Esophagus muscularis mucosa (tissue), 3 donors: ENCODE results near the gene KCNJ13.

Experiments
- CTCF ChIP-seq, 3 experiments: fragments of 200-600 bp in 2 of 3; fragments of 450-650 bp in 1 of 3; sonication (generic) in 2 of 3; IDR thresholded peaks; one replicate each; pipeline ENCODE4 v1.5.1; 2017 to 2019; ENCODE audit warnings: antibody characterized with exemption in 3 of 3, mild to moderate bottlenecking in 2 of 3, moderate library complexity in 1 of 3
- POLR2AphosphoS5 ChIP-seq, 2 donors: sonication (generic); formaldehyde crosslinking; IDR thresholded peaks; one replicate each; pipeline ENCODE4 v1.6.1; 2017; ENCODE audit warnings: antibody characterized with exemption in 2 of 2

GRCh38 chr2:232810444-232810843 lies 34.1 kb upstream of the KCNJ13 start:
- TF ChIP-seq POLR2AphosphoS5 (IDR thresholded peaks at IDR 0.05) (no peak), CTCF (IDR thresholded peaks at IDR 0.05) (no peak)
